D721Med (cell line): ENCODE measurements around the gene MTAP.

Source experiments
- DNase-seq: peaks from one replicate; pipeline ENCODE4 v3.0.0; 2011; ENCODE audit warnings: low spot score; ENCODE audit not compliant: insufficient read length
- FAIRE-seq: peaks from 2 replicates; lab custom pipeline; 2011; peaks lifted over from hg19 to GRCh38; lab: Jason Lieb, UNC
- TF ChIP-seq, protein P1 (sequence below): IDR thresholded peaks from 2 replicates; pipeline ENCODE4 v1.5.1; 2012; ENCODE audit warnings: mild to moderate bottlenecking, control low read depth; ENCODE audit not compliant: insufficient read depth; ENCODE audit errors: missing control alignments

Gene MTAP

DNA sequence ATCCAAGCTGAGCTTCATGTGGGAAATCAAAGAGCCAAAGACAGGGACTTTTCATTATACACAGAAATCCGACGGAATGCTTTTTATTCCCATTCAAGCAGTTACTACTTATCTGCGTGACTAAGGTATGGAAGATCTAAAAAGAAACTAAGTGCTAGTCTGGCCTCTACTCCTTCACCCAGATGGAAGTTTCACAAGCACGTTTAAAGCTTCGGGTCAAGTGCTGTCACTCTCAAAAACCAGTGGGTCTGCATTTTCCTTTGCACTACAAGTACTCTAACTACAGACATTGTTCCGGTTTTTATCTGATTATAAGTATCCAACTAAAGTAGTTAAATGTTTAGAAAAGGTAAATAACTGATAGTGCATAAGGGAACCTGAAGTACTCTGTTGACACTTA, 13.7 kb upstream of the MTAP start:
- FAIRE-seq (no peak), DNase-seq (no peak)
- TF ChIP-seq, protein P1, sequence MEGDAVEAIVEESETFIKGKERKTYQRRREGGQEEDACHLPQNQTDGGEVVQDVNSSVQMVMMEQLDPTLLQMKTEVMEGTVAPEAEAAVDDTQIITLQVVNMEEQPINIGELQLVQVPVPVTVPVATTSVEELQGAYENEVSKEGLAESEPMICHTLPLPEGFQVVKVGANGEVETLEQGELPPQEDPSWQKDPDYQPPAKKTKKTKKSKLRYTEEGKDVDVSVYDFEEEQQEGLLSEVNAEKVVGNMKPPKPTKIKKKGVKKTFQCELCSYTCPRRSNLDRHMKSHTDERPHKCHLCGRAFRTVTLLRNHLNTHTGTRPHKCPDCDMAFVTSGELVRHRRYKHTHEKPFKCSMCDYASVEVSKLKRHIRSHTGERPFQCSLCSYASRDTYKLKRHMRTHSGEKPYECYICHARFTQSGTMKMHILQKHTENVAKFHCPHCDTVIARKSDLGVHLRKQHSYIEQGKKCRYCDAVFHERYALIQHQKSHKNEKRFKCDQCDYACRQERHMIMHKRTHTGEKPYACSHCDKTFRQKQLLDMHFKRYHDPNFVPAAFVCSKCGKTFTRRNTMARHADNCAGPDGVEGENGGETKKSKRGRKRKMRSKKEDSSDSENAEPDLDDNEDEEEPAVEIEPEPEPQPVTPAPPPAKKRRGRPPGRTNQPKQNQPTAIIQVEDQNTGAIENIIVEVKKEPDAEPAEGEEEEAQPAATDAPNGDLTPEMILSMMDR: no peak

DNA sequence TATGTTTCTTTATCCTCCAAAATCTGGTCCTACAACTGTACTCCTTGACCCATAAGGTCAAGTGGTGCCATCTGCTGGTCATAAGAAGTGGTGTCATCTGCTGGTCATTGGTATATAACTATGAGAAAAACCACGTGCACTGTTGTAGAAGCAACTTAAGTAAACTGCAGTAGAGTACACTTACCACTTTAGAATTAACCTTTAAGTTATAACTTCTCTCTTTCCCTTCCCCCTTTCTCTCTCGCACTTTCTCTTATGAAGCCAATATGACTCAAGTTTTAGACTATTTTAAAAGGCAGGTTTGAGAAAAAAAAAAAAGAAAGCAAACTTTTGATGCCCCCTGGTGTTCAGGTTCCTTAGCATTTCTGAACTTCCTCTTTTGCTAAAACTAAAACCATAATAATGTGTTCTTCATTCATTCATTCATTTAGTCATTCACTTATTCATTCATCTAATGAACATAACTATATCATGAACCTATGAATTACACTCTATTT, 12.8 kb upstream of the MTAP start:
- DNase-seq (no peak), FAIRE-seq (peak; percentile 92)
- TF ChIP-seq, protein P1: peak; percentile 81

DNA sequence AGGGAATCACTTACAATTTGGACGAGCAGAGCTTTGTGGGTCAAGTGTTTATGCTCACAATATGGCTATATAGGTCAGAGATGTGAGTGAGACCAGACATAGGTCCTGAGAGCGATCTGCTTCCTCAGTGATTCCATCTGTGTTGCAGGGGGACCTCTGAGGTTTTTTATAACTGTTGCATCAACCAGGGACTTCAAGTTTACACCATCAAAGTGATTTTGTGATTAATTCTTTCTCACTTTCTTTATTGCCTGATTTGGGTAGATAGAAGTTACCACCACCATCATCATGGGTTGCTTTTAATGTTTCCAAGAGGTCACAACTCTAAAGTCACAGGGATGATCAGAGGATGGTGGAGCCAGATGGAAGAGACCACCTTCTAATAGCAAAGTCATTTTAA, 7.0 kb upstream of the MTAP start:
- DNase-seq: no peak
- no peak for FAIRE-seq
- TF ChIP-seq, protein P1: no peak

DNA sequence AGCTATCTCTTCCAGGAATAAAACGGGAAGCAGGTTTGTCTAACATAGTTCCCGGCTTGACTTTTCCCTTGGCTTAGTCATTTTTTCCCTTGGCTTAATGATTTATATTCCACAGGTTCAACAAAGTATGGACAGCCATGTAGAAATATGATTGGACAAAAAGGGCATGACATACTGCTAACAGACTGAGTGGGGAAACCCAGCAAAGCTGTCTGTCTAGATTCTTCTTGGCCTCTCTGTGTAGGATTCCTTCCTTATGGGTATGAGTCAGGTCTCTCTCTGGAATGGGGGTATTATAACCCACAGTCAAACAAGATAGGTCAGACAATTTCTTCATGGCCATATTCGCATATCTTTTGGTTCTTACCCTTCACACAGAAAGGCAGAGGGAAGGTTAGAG, 5.7 kb upstream of the MTAP start:
- no peak for DNase-seq
- FAIRE-seq: no peak
- TF ChIP-seq, protein P1: no peak

DNA sequence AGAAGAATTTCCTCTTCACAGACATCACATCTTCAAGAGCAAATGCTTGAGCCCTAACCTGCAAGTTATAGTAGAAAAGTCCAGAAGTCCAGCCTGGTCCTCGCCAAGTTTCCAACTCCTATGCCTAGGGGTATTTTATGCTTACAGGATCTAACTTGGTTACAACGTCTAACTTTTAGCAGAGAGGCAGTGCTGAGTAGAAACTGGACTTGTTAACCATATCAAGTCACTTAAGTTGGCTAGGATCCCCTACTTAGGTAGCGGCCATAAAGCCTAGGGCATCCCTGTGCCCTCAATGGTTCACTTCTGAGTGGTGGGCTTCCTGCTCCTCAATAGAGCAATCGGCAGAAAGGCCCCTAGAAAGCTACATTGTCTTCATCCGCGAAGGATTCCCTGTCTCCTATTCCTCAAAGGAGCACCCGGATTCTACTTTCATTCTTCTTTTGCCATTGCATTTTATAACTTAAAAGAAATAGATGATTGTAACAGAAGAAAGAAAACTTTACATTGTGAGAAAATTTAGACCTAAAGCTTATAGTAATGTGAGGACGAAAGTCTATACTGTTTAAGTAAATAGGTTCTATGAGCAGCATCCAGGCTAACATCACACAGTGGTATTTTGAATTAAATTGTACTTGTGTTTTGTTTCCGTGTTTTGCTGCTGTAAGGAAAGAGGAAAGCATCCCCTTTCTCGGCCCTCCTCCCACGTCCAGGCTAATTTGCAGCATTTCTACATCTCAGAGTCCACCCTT, 1.3 kb upstream of the MTAP start:
- DNase-seq: no peak
- TF ChIP-seq, protein P1: no peak
- FAIRE-seq: no peak

DNA sequence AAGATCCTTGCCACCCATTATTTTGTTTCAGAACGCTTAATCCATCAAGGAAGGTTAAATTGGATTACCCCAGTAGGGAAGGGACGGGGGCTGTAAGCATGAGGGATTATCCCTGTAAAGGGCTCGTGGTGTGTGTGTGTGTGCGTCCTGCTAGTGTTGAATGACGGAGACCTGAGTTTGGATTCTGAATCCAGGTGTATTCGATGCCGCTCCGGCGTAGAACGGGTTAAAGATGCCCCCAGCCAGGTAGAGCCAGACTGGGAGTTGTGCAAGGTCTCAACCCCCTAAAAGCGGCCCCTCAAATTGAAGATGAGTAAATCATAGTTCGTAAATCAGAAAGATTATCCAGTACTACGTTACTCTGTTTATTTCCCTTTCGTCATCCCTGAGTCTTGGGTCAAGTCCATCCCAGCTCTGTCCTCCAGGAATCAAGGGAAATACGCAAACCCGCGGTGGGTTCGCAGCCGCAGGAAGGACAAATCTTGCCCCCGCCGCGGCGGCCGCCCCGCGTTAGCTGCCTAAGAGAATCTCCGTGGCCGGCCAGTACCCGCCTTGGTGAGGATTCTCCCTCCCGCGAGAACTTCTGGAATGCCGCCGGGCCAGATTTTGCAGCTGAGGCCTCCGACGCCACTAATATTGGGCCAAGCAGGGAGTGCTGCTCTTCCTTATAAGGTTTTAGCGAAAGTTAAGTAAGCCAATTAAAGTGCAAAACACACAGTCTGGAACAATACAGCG, 586 bp upstream of the MTAP start:
- TF ChIP-seq, protein P1: no peak
- FAIRE-seq: no peak
- DNase-seq: no peak
